ENCODE results near the gene DPF3.

DPF3 gene

DNA sequence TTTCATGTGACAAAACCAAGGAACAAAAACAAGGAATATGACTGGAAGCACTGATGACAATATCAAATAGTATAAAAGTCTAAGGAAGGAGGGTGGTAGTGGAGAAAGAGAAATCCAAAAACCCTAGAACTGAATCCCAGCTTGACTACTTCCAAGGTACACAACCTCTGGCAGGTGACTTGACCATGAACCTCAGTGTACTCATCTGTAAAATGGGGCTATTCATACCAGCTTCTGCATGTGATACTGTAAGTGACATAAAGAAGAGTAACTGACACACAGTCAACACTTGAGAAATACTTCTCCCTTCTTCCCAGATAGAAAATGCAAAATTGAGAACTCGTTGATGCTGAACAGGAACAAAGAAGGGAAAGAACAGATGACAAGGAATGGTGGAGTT is 10.3 kb upstream of the DPF3 start:
- DNase-seq: no peak

GRCh38 chr14:72903716-72904115 is 9.8 kb upstream of the DPF3 start:
- DNase-seq: no peak

DNA sequence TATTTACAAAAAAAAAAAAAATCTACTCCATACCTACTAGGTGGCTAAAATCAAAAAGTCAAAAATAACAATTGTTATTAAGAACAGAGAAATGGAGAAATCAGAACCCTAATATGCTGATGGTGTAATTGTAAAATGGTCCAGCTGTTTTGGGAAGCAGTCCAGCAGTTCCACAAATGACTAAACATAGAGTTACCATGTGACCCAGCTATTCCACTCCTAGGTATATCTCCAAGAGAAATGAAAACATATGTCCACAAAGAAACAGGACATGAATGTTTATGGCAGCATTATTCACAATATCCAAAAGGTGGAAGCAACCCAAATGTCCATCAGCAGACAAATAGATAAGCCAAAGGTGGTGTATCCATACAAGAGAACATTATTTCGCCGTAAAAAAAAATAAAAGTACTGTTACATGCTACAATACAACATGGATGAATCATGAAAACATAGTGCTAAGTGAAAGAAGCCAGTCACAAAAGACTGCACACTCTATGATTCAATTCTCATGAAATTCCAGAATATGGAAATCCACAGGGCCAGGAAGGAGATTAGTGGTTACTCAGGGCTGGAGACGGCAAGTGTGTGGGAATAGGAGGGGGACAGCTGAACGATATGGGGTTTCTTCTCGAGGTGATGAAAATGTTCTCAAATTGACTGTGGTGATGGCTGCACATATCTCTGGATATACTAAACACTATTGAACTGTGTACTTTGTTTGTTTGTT is 9.1 kb upstream of the DPF3 start:
- no peak for DNase-seq

DNA sequence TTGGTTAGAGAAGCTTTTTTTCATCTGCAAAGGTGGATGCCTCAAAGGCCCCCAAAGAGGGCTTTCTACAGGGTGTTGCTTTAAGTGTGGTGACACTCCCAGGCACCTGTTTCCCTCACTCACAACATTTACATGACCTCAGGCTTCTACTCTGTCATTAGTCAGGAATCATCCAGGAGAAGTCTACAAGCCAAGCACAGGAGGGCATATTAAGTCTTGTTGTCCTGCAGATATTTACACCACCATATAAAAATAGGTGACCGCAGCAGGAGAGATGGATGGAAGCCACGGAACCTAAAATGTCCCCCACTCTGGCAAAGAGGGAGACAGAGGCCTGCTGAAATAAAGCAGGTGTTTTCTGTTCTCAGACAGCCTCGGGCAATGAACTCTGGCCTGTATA is 7.5 kb upstream of the DPF3 start:
- DNase-seq: no peak

DNA sequence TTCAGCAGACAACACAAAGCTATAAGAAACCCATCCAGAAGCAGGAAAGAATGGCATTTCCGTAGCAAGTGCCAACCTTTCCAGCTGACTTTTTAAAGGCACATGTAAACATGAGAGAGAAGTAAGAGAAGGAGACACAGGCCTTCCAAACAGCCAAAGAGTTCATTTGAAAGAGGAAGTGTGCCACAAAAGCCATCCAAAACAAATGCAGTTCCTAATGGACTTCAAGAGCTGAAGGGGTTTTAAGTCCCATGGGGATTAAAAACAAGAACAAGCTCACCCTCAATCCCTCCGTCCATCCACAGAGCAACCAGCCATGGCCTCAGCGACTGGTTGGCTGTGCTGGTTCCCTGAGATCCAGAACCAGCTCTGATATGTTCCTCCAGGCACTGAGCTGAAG is 4.5 kb upstream of the DPF3 start:
- DNase-seq: no peak

- DNase-seq: no peak
Observed at GRCh38 chr14:72894623-72895378, 900 bp upstream of the DPF3 start.

DNA sequence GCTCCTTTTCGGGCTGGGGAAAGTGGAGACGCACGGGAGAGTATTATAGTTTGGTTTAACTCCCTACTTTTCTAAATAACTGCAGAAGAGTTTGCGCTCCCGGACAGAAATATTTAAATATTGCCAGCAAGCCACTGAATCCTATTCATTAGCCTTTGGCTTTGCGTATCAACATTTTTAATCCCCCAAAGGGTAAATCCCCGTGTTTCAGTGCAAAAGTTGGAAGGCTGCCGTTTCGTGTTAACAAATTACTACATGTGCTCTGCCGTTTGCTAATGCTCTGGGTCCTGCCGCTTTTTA is 372 bp upstream of the DPF3 start:
- DNase-seq: no peak

DNA sequence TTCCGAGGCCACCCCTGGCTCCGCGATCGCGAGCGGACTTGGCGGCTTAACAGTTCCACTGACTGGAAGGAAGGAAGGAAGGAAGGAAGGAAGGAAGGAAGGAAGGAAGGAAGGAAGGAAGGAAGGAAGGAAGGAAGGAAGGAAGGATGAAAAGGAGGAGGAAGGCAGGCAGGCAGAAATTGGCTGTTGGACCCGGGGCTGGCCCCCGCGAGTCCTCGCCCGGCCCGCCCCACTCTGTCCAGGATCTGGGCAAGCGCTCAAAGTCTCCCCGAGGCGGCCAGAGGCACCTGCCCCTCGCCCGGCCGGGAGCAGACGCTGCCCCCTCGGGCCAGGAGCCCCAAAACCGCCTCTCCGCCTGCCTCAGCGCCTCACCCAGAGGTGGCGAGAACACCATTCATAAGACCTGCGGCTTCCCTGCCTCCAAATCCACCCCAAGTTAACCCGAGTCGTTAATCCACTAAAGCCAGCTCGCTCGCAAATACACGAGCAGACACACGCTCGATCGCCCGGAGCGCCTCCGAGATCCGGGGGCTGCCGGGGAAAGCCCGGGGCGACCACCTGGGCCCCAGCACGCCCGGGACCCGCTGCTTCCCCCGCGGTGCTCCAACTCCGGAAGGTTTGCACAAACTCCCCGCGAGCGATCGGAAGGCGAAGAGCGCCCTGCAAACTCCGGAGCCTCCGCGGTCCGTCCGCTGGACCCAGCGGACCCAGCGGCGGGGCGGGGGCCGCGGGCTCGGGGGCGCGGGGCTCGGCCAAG is 844 bp downstream of the DPF3 start:
- no peak for DNase-seq

DNA sequence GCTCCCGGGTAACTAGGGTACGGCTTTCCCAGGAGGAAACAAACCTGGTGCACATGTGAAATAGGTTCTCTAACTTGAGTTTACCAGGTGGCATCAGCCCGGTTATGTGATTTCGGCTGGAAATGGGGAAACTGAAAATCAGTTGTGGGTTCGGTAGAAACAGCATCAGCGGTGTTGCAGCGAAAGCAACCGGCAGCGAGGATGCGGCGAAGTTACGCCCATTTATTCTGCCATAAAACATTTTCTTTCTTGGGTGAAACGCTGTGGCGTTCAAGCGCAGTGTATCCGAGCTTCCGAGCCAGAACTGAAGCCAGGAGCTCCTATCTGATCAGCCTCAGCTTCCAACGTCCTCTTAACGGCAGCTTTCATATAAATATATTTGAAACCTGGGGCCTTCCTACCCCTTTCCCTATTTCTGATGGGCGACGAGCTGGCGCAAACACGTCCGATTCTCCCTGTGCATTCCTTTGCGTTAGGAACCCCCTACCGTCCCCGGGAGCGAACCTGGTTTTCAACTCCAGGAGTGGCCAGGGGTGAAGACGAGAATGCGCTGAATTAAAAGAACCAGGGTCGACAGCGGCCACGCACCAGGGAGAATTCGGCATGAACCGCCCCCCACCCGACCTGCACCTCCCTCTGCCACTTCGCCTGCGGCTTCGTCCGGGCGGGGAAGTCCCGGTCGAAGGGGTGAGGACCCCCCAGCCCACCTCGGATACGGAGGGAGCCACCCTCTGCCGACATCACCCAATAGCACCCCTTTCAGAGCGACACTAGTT is 1.6 kb downstream of the DPF3 start:
- peak; percentile 18 for DNase-seq

GRCh38 chr14:72891666-72892102 is 2.2 kb downstream of the DPF3 start:
- DNase-seq: no peak

DNA sequence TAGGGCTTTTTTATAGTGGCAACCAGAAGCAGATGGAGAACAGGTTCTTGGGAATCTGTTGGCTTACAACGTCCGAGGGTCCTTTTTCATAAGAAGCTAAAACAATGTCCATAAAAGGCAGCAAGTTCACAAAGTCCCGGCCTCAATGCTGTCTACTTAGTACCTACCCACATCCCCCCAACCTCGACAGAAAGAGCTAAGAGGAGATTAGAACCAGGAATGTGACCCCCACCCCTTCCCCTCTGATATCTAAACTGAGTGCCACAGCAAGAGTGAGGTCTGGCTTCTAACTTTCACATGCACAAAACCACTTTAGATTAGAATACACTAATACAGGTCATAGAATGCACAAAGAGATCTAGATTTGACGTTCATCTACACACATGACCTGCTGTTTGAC is 4.5 kb downstream of the DPF3 start:
- DNase-seq: no peak

GRCh38 chr14:72888636-72889201 is 5.2 kb downstream of the DPF3 start:
- DNase-seq: no peak

GRCh38 chr14:72888192-72888591 is 5.7 kb downstream of the DPF3 start:
- DNase-seq: no peak

DNA sequence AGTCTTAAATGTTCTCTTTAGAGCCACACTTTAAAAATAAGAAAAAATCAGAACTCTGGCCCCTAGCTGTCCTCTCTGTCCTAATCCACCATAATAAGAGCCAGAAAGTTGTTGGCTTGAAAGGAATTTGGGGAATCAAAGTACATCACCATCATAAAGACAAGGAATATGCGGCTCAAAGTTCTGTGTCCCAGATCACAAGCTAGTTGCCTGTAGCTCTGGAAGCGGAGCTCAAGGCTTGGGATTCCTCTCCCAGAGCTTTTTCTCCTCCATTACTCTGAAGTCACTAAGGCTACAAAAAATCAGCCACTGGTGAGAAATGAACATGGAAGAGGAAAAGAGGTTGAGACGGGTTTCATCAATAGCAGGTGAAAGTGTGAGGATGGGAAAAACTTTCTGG is 6.4 kb downstream of the DPF3 start:
- DNase-seq: no peak

DNA sequence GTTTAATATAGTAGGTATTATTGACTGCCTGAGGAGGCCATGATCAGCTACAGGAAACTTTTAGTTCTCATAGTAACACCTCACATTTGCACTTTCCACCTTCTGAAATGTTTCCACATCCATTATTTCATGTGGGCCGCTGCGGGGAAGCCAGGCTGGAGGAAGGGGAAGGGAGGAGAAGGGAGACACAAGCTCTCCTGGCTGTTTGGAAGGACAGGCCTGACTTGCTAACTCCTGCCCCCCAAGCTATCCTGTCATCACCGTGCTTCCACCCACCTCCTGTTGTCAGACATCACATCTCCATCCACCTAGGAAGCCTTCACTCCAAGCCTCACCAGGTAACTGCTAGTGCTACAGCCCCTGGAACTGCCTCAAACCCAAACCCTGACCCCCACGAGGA is 9.5 kb downstream of the DPF3 start:
- DNase-seq: no peak

- DNase-seq: no peak
Observed at GRCh38 chr14:72883961-72884360, 9.9 kb downstream of the DPF3 start.

- DNase-seq: no peak
Observed at GRCh38 chr14:72883109-72883508, 10.8 kb downstream of the DPF3 start.

GRCh38 chr14:72882463-72882862 is 11.4 kb downstream of the DPF3 start:
- DNase-seq: no peak

DNA sequence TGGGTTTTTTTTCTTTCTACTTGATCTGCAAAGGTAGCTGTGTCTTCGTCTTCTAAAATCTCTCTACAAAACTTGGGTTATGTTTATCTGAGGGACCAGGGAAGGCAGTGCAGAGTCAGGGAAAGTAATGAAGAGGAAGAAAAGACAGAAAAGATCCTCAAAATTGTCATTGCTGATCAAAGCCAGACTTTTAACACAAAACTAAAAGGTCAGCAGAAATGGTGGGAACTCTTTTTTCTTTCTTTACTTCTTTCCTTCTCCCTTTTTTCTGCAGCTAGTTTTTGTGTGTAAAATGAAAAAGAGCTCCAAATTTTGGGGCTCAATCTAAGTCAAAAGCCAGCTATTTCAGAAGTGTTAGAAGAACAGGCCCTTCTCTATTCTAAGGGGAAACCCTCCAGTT is 11.9 kb downstream of the DPF3 start:
- no peak for DNase-seq

DNA sequence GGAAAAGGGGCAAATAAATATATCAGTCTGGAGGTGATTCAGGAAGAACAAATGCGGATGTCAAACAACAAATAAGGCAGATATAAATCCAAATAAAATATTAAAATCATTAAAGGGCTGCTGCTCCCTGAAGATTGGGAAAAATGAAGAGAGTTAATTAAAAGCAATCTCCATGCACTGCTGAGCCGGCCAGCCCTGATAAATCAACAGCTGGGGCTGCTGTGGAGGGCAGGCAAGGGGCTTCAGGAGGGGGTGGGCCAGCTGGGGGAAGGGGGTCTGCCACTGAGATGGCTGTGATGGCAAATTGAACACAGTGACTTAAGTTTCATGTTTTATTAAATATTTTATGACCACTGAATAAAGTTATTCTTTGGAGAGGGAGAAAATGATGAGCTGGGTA is 12.4 kb downstream of the DPF3 start:
- DNase-seq: no peak

DNA sequence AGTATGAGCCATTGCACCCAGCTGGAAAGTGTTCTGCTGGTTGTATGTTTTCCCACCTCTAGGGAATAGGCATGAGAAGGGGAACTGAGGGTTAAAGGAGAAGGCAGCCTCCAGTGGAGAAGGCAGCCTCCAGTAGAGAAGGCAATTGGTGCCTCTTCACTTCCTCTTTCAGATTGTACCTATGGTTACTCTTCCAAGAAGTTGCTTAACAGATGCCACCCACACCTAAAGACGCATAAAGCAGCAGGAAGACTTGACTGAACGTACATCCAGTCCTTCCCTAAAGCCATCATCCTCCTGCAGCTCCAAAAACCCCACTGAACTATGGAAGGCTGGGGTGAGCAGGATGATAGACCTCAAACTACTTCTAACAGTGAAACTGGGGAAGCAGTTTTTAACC is 13.1 kb downstream of the DPF3 start:
- no peak for DNase-seq

DNA sequence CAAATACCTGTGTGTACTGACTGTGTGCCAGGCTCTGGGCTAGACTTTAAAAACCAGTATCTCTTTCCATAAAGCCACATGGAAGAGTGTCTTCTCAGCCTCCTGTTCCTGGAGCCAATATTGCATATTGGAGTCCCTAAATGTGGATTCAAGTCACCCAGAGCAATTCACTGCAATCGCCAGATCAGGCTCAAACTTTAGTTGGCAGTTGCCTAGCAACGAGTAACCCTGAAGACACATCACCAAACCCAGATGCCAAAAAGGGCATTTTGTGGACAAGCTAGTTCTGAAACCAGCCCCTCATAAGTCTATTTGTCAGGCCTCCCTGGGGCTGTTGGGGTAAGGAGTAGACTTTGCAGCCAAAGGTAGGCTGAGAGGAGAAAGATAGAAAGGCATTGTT is 13.7 kb downstream of the DPF3 start:
- no peak for DNase-seq

DNA sequence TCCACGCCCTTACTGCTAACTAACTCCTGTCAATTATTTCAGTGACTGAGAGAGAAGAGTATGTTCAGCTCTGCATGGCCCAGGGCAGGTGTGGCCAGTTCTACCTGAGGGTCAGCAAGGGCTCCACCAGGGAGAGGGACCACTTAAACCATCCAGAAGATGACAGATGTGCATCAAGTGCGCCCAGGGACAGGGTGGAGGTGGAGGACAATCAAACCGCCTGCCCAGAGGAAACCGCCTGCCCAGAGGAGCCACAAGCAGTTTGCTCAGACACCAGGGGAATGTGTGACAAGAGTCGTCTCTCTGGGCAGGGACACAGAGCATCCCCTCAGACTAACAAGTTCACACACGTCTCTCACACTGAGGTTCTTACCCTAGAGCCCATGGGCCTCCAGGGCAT is 14.5 kb downstream of the DPF3 start:
- DNase-seq: no peak

All from NCI-H345 (cell line).